Measurements from ENCODE around the gene LACTB. TPM values are rescaled to one million over a fixed set of nuclear protein-coding genes. Genes with fewer than 3 reads are reported as not detected.

The LACTB gene
- total and polyA plus RNA-seq, 12 donors = 11.6 to 32.2 (median 24.3) TPM

- Histone ChIP-seq H3K27ac (no peak overlapping the region), H3K4me1 (peaks cover 0 to 39% (median 12%) of the 10 kb centered on the region in 9 donors), H3K9me3 (no peaks in the 10 kb centered on the region), H3K36me3 (peaks cover 0 to 40% (median 7%) of the 10 kb centered on the region in 9 donors), H3K27me3 (no peaks in the 10 kb centered on the region), H3K4me3 (no peak overlapping the region)
- no peak for DNase-seq
- ATAC-seq = no peak
- TF ChIP-seq, protein P1, sequence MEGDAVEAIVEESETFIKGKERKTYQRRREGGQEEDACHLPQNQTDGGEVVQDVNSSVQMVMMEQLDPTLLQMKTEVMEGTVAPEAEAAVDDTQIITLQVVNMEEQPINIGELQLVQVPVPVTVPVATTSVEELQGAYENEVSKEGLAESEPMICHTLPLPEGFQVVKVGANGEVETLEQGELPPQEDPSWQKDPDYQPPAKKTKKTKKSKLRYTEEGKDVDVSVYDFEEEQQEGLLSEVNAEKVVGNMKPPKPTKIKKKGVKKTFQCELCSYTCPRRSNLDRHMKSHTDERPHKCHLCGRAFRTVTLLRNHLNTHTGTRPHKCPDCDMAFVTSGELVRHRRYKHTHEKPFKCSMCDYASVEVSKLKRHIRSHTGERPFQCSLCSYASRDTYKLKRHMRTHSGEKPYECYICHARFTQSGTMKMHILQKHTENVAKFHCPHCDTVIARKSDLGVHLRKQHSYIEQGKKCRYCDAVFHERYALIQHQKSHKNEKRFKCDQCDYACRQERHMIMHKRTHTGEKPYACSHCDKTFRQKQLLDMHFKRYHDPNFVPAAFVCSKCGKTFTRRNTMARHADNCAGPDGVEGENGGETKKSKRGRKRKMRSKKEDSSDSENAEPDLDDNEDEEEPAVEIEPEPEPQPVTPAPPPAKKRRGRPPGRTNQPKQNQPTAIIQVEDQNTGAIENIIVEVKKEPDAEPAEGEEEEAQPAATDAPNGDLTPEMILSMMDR (IDR thresholded peaks at IDR 0.05) = no peak
- intact Hi-C loops (cut with DNase I) = no loop called here
- 72% methylated on average over 9 of the region's 9 CpGs for WGBS, 2 donors
Observed at GRCh38 chr15:63073497-63074172, 48.0 kb upstream of the LACTB start.

DNA sequence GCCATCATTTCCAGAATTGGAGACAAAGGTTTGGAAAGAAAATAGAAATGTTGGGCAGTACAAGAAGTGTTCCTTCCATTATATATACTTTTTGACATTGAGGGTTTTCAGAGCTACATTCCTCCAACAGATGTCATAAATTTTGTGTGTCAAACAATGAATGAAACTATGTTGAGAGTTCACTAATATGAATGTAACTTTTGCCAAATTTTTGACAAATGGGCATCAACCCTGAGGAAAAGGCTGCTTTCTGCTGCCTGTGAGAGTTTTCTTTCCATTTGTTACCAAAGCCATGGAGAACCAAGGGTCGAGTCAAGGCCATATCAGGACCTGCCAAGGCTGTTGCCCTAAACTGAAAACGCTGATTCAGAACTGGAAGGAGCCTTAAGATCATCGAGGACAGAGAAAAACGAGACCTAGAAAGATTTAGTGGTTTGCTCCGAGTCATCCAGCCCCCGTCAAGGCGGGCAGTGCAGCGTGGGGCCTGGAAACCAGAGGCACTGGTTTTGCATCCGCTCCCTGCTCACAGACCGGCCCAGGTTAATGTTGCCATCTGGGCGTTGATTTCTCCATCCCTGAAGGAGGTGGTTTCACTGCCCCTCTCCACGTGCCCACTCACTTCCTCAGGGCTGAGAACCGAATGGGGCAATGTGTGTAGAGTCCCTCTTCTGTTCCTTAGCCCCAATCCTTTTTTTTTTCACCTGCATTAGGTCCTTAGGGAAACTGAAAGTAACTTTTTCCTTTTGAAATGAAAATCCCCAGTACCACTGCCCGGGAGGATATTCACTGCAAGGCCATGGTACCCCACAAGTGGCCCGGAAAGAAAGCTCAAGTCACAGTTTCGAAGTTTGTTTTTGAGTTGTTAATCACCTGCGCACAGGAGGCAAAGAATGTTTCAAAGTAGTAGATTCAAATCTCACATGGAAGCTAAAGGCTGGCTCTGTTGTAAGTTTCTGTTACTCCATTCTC, 46.4 kb upstream of the LACTB start:
- Histone ChIP-seq H3K9me3 (no peaks in the 10 kb centered on the region), H3K4me1 (peaks cover 4 to 41% (median 12%) of the 10 kb centered on the region in 9 donors), H3K4me3 (no peak overlapping the region), H3K36me3 (peaks cover 0 to 25% (median 7%) of the 10 kb centered on the region in 9 donors), H3K27me3 (no peaks in the 10 kb centered on the region), H3K27ac (peak overlapping the region in 1 of 10 donors; percentile 4)
- intact Hi-C loops (cut with DNase I) = no loop called here
- no peak for ATAC-seq
- WGBS, 2 donors = 80 to 83% methylated on average over 17 of the region's 17 CpGs
- TF ChIP-seq, protein P1 (IDR thresholded peaks at IDR 0.05) = no peak
- no peak for DNase-seq

GRCh38 chr15:63075984-63076713, 45.5 kb upstream of the LACTB start:
- intact Hi-C loops (cut with DNase I) = no loop called here
- Histone ChIP-seq H3K27ac (peak overlapping the region in 1 of 10 donors; percentile 4), H3K36me3 (peaks cover 0 to 16% (median 7%) of the 10 kb centered on the region in 9 donors), H3K4me1 (peaks cover 4 to 37% (median 13%) of the 10 kb centered on the region in 9 donors), H3K9me3 (no peaks in the 10 kb centered on the region), H3K4me3 (no peak overlapping the region), H3K27me3 (no peaks in the 10 kb centered on the region)
- TF ChIP-seq, protein P1 (IDR thresholded peaks at IDR 0.05) = no peak
- no peak for DNase-seq
- ATAC-seq = no peak
- WGBS, 2 donors = 58 to 69% methylated on average over 12 of the region's 12 CpGs

- H3K27ac ChIP-seq = no peak overlapping the region
- H3K36me3 ChIP-seq = peaks cover 0 to 11% (median 5%) of the 10 kb centered on the region in 9 donors
- TF ChIP-seq, protein P1 (IDR thresholded peaks at IDR 0.05) = no peak
- no peak overlapping the region for H3K4me3 ChIP-seq
- no peak for ATAC-seq
- no peaks in the 10 kb centered on the region for H3K27me3 ChIP-seq
- 79 to 80% methylated on average over 4 of the region's 4 CpGs for WGBS, 2 donors
- intact Hi-C loops (cut with DNase I) = no loop called here
- H3K4me1 ChIP-seq = peaks cover 4 to 32% (median 13%) of the 10 kb centered on the region in 9 donors
- no peak for DNase-seq
- H3K9me3 ChIP-seq = no peaks in the 10 kb centered on the region
Observed at GRCh38 chr15:63076714-63077046, 45.0 kb upstream of the LACTB start.
